Measurements from ENCODE around the gene OCIAD1.

GRCh38 chr4:48891028-48891619 lies 60.2 kb downstream of the OCIAD1 start:
- TF ChIP-seq CTCF (IDR thresholded peaks at IDR 0.05) (no peak), EZH2 (IDR thresholded peaks at IDR 0.05; ENCODE audit: borderline replicate concordance, insufficient read depth, low read depth, low read length, poor library complexity, severe bottlenecking) (no peak)

All from B cell (primary cell).